HEK293 (cell line): Measurements from ENCODE around the gene OST4.
"Not testable (repeated sequence)": the region's sequence is repeated elsewhere in the genome, so short reads cannot be mapped to it uniquely, and the experiment has no call there.

Experiments
- KLF7 ChIP-seq: fragments of 450-650 bp; formaldehyde crosslinking; IDR thresholded peaks from 2 replicates; pipeline ENCODE4 v1.5.1; 2016; ENCODE audit warnings: missing biosample characterization, missing genetic modification characterization, borderline replicate concordance
- SCRT2 ChIP-seq: fragments of 450-650 bp; formaldehyde crosslinking; IDR thresholded peaks from 2 replicates; pipeline ENCODE4 v1.5.1; 2016; ENCODE audit warnings: missing biosample characterization, missing genetic modification characterization
- SP2 ChIP-seq: fragments of 450-650 bp; formaldehyde crosslinking; IDR thresholded peaks from 2 replicates; pipeline ENCODE4 v1.5.1; 2016; ENCODE audit warnings: missing biosample characterization, missing genetic modification characterization
- YY1 ChIP-seq: fragments of 450-650 bp; formaldehyde crosslinking; IDR thresholded peaks from 2 replicates; pipeline ENCODE4 v1.5.1; 2018; ENCODE audit warnings: missing biosample characterization, missing genetic modification characterization
- ZFP69B ChIP-seq: fragments of 450-650 bp; formaldehyde crosslinking; IDR thresholded peaks from 2 replicates; pipeline ENCODE4 v1.5.1; 2016; ENCODE audit warnings: missing biosample characterization, missing genetic modification characterization
- ZNF335 ChIP-seq: fragments of 450-650 bp; formaldehyde crosslinking; conservative IDR thresholded peaks from 2 replicates; pipeline ENCODE4 v1.5.1; 2016; ENCODE audit warnings: missing biosample characterization, missing genetic modification characterization
- ZNF76 ChIP-seq: fragments of 450-650 bp; formaldehyde crosslinking; IDR thresholded peaks from 2 replicates; pipeline ENCODE4; 2016; ENCODE audit warnings: low read depth, missing biosample characterization, missing genetic modification characterization, borderline replicate concordance
- ZNF837 ChIP-seq: fragments of 450-650 bp; formaldehyde crosslinking; IDR thresholded peaks from 2 replicates; pipeline ENCODE4 v1.5.1; 2016; ENCODE audit warnings: missing biosample characterization, missing genetic modification characterization
- TF ChIP-seq, protein P1 (sequence below): fragments of 450-650 bp; formaldehyde crosslinking; IDR thresholded peaks from 2 replicates; pipeline ENCODE4 v1.5.1; 2016; ENCODE audit warnings: missing biosample characterization, missing genetic modification characterization
- TF ChIP-seq, protein P2 (sequence below): fragments of 450-650 bp; formaldehyde crosslinking; IDR thresholded peaks from 2 replicates; pipeline ENCODE4 v1.5.1; 2016; ENCODE audit warnings: missing biosample characterization, missing genetic modification characterization
- TF ChIP-seq, protein P3 (sequence below): fragments of 450-650 bp; formaldehyde crosslinking; IDR thresholded peaks from 2 replicates; pipeline ENCODE4 v1.5.1; 2016; ENCODE audit warnings: missing biosample characterization, missing genetic modification characterization
- TF ChIP-seq, protein P4 (sequence below): fragments of 450-650 bp; formaldehyde crosslinking; IDR thresholded peaks from 2 replicates; pipeline ENCODE4 v1.5.1; 2016; ENCODE audit warnings: missing biosample characterization, missing genetic modification characterization
- TF ChIP-seq, protein P5 (sequence below): fragments of 450-650 bp; formaldehyde crosslinking; IDR thresholded peaks from 2 replicates; pipeline ENCODE4 v1.5.1; 2016; ENCODE audit warnings: missing biosample characterization, missing genetic modification characterization, low read depth

DNA sequence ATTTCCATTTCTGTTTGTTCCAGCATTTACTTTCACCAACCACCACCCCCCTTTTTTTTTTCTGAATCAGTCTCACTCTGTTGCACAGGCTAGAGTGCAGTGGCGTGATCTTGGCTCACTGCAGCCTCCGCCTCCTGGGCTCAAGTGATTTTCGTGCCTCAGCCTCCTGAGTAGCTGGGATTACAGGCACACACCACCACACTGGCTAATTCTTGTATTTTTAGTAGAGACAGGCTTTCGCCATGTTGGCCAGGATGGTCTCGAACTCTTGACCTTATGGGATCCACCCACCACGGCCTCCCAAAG is 4.1 kb upstream of the OST4 start:
- TF ChIP-seq, protein P1, sequence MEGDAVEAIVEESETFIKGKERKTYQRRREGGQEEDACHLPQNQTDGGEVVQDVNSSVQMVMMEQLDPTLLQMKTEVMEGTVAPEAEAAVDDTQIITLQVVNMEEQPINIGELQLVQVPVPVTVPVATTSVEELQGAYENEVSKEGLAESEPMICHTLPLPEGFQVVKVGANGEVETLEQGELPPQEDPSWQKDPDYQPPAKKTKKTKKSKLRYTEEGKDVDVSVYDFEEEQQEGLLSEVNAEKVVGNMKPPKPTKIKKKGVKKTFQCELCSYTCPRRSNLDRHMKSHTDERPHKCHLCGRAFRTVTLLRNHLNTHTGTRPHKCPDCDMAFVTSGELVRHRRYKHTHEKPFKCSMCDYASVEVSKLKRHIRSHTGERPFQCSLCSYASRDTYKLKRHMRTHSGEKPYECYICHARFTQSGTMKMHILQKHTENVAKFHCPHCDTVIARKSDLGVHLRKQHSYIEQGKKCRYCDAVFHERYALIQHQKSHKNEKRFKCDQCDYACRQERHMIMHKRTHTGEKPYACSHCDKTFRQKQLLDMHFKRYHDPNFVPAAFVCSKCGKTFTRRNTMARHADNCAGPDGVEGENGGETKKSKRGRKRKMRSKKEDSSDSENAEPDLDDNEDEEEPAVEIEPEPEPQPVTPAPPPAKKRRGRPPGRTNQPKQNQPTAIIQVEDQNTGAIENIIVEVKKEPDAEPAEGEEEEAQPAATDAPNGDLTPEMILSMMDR (tag by site-specific recombination): not testable (repeated sequence)
- not testable (repeated sequence) for TF ChIP-seq ZFP69B (tag by site-specific recombination); KLF7; SCRT2; YY1; ZNF335 (tag by site-specific recombination); ZNF76 (tag by site-specific recombination); SP2 (tag by site-specific recombination); ZNF837 (tag by site-specific recombination)
- TF ChIP-seq, protein P2, sequence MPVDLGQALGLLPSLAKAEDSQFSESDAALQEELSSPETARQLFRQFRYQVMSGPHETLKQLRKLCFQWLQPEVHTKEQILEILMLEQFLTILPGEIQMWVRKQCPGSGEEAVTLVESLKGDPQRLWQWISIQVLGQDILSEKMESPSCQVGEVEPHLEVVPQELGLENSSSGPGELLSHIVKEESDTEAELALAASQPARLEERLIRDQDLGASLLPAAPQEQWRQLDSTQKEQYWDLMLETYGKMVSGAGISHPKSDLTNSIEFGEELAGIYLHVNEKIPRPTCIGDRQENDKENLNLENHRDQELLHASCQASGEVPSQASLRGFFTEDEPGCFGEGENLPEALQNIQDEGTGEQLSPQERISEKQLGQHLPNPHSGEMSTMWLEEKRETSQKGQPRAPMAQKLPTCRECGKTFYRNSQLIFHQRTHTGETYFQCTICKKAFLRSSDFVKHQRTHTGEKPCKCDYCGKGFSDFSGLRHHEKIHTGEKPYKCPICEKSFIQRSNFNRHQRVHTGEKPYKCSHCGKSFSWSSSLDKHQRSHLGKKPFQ: not testable (repeated sequence)
- TF ChIP-seq, protein P3, sequence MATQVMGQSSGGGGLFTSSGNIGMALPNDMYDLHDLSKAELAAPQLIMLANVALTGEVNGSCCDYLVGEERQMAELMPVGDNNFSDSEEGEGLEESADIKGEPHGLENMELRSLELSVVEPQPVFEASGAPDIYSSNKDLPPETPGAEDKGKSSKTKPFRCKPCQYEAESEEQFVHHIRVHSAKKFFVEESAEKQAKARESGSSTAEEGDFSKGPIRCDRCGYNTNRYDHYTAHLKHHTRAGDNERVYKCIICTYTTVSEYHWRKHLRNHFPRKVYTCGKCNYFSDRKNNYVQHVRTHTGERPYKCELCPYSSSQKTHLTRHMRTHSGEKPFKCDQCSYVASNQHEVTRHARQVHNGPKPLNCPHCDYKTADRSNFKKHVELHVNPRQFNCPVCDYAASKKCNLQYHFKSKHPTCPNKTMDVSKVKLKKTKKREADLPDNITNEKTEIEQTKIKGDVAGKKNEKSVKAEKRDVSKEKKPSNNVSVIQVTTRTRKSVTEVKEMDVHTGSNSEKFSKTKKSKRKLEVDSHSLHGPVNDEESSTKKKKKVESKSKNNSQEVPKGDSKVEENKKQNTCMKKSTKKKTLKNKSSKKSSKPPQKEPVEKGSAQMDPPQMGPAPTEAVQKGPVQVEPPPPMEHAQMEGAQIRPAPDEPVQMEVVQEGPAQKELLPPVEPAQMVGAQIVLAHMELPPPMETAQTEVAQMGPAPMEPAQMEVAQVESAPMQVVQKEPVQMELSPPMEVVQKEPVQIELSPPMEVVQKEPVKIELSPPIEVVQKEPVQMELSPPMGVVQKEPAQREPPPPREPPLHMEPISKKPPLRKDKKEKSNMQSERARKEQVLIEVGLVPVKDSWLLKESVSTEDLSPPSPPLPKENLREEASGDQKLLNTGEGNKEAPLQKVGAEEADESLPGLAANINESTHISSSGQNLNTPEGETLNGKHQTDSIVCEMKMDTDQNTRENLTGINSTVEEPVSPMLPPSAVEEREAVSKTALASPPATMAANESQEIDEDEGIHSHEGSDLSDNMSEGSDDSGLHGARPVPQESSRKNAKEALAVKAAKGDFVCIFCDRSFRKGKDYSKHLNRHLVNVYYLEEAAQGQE (tag by site-specific recombination): not testable (repeated sequence)
- TF ChIP-seq, protein P4, sequence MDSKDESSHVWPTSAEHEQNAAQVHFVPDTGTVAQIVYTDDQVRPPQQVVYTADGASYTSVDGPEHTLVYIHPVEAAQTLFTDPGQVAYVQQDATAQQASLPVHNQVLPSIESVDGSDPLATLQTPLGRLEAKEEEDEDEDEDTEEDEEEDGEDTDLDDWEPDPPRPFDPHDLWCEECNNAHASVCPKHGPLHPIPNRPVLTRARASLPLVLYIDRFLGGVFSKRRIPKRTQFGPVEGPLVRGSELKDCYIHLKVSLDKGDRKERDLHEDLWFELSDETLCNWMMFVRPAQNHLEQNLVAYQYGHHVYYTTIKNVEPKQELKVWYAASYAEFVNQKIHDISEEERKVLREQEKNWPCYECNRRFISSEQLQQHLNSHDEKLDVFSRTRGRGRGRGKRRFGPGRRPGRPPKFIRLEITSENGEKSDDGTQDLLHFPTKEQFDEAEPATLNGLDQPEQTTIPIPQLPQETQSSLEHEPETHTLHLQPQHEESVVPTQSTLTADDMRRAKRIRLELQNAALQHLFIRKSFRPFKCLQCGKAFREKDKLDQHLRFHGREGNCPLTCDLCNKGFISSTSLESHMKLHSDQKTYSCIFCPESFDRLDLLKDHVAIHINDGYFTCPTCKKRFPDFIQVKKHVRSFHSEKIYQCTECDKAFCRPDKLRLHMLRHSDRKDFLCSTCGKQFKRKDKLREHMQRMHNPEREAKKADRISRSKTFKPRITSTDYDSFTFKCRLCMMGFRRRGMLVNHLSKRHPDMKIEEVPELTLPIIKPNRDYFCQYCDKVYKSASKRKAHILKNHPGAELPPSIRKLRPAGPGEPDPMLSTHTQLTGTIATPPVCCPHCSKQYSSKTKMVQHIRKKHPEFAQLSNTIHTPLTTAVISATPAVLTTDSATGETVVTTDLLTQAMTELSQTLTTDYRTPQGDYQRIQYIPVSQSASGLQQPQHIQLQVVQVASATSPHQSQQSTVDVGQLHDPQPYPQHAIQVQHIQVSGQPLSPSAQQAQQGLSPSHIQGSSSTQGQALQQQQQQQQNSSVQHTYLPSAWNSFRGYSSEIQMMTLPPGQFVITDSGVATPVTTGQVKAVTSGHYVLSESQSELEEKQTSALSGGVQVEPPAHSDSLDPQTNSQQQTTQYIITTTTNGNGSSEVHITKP (tag by site-specific recombination): not testable (repeated sequence)
- TF ChIP-seq, protein P5, sequence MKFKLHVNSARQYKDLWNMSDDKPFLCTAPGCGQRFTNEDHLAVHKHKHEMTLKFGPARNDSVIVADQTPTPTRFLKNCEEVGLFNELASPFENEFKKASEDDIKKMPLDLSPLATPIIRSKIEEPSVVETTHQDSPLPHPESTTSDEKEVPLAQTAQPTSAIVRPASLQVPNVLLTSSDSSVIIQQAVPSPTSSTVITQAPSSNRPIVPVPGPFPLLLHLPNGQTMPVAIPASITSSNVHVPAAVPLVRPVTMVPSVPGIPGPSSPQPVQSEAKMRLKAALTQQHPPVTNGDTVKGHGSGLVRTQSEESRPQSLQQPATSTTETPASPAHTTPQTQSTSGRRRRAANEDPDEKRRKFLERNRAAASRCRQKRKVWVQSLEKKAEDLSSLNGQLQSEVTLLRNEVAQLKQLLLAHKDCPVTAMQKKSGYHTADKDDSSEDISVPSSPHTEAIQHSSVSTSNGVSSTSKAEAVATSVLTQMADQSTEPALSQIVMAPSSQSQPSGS (tag by site-specific recombination): not testable (repeated sequence)
